HG02623 (cell line): ENCODE measurements around the gene RAB19.
A peak's percentile ranks its signal among the peaks of the same experiment; 100 is the strongest.

ENCODE experiments used
- ATAC-seq: cut with Tn5 transposase; IDR thresholded peaks from one replicate; pipeline ENCODE4 v1.9.1; 2021; ENCODE audit warnings: moderate library complexity; ENCODE audit not compliant: unreplicated experiment

The RAB19 gene, protein sequence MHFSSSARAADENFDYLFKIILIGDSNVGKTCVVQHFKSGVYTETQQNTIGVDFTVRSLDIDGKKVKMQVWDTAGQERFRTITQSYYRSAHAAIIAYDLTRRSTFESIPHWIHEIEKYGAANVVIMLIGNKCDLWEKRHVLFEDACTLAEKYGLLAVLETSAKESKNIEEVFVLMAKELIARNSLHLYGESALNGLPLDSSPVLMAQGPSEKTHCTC

DNA sequence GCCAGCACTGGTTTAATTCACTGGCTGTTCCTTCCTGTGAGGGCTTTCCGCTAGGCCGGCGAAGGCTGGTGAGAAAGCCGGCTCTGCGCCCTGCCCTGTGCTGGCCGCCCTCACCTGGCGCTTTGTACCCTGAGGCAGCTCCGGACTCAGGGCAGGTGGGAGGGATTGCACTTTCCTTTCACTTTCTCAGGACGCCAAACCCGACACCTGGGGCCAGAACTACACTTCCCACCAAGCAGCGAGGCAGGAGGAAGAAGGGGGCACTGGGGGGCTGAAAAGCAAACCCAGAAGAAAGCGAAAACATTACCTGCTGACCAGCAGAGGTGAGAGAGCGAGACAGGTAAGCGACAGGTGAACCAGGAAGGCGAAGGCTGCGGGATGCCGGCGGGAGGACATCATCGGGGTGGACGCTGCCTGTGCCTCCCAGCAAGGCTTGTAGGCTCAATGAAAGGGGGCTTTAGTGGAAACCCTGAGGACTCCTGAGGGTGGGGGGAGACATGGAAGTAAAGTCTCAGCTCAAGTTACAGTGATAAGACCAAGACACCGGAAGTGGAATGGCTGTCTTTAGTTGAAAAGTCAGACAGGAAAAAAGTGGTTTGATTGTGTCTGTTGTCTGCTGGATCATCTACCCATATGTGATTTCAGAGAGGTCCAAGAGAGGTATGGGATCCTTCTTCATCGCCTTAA lies at the start of gene RAB19:
Gene RAB19 (plus strand): TSS at position 181 of the 687 bp plus-strand sequence. CDS start 3,589 bp downstream, outside the sequence.
- no peak for ATAC-seq

DNA sequence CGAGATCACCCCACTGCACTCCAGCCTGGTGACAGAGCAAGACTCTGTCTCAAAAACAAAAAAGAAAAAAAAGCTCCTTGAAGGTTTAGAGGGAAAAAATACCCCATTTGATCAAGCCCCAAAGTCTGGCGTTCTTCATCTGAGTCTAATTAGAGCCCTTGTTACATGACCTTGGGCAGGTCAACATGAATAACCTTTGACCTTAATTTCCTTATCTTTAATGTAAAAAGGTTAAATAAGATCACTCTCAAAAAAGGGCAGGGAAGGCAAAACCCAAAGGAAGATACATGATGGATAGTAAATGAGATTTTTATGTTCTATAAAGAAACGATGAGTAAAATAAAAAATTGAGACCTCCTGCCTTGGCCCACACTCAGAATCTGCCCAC lies 45.8 kb upstream of the RAB19 start:
- no peak for ATAC-seq

DNA sequence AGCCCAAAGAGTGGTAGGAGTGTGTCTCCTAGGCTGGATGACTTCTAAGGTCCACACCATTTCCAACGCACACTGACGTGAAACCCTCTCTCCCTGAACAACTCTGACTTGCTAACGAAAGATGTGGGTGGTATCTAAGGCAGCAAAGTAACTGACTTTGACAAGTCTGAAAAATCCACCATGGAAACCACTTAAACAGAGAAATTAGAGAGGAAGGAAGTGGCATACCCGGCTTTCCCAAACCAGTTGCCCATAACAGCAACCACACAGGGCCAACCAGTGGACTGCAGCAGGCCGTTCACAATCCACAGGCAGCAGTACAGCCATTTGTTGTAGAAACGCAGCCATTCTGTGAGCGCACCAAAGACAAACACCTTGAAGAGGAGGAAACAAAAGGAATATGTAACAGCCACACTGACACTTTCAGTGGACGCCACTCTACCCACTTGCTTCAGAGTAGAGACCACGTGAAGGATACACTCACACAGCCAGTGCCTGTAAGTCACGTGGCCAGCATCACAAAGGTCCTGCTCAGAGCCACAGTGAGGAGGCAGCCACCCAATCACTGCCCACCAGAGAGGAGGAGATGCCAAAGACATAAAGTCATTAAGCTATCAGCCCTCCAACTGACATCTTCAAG lies 45.3 kb upstream of the RAB19 start:
- ATAC-seq = no peak

DNA sequence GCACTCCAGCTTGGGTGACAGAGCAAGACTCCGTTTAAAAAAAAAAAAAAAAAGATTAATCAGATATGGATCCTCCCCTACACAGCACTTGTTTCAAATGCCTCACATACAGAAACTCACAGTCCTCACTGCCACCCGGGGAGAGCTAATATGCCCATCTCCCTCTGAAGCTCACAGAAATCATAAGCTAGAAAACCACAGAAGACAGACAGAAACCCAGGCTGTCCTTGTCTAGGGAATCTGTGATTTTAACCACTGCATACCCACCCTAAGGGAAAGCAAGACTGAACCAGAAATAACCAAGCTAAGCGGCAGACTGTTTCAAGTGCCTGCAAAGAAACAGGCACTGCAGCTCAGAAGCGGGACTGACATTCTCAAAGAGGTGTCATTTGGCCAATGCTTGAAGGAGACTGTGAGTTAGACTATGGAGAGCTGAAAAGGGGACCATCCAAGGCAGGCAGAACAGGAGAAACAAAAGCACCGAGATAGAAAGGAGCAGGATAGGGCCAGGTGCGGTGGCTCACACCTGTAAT lies 43.1 kb upstream of the RAB19 start:
- no peak for ATAC-seq

DNA sequence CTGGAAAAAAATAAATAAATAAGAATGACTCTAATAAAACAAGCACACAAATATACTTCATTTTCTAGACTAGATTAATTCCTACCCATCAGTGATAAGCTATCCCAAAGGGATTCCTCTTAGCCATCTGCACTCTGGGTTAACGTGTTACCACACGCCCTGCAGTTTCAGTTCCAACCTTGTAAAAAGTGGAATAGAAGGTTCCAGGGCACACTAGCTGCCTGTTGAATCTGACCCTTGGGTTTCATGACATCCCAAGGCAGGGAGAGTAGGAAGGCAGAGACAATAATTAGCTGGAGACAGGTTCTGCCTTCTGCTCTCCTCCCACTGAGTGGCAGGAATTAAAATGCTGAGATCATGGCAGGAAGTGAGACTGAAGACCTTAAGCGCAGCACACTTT lies 39.0 kb upstream of the RAB19 start:
- ATAC-seq = no peak

DNA sequence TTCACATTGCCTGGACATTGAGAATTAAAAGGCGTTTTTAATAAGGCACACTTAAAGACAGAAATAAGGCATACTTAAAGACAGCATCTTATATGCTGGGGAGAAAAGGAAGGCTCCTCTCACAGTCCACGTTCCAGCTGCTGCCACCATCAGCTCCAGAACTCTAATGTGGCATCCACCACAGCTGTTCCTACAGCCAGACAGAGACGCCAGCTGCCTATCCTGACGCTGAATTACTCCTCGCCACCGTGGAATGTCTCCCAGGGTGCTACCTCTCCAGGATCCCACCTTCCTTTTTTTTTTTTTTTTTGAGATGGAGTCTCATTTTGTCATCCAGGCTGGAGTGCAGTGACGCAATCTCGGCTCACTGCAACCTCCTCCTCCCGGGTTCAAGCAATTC lies 36.3 kb upstream of the RAB19 start:
- ATAC-seq = no peak

DNA sequence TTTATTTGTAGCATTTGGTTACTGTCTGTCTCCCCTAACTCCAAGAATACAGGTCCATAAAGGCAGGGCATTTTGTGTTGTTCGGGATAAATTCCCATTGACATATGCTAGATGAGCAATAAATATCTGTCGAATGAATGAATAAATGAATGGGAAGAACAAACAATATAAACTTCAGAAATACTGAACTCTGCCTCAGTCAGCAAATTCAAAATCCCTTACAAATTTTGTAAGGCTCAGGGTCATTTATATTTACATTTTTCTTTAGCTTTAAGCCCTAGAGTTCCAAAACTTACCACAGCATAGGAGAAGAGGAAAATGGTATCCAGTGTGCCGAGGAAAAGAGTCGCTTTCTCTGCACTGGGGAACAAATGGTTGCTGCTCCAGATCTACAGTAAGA lies 34.6 kb upstream of the RAB19 start:
- no peak for ATAC-seq

DNA sequence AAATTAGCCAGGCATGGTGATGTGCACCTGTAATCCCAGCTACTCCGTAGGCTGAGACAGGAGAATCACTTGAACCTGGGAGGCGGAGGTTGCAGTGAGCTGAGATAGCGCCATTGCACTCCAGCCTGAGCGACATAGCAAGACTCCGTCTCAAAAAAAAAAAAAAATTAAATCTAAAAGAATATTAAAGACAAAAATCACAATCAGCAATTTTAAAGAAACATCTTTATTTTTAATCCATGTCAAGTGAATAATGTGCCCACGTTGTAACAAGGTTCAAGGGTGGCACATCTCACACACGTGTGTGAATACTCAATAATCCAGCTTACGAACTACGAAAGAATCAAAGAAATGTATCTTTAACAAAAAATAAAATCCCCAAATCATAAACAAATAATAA lies 28.5 kb upstream of the RAB19 start:
- no peak for ATAC-seq

DNA sequence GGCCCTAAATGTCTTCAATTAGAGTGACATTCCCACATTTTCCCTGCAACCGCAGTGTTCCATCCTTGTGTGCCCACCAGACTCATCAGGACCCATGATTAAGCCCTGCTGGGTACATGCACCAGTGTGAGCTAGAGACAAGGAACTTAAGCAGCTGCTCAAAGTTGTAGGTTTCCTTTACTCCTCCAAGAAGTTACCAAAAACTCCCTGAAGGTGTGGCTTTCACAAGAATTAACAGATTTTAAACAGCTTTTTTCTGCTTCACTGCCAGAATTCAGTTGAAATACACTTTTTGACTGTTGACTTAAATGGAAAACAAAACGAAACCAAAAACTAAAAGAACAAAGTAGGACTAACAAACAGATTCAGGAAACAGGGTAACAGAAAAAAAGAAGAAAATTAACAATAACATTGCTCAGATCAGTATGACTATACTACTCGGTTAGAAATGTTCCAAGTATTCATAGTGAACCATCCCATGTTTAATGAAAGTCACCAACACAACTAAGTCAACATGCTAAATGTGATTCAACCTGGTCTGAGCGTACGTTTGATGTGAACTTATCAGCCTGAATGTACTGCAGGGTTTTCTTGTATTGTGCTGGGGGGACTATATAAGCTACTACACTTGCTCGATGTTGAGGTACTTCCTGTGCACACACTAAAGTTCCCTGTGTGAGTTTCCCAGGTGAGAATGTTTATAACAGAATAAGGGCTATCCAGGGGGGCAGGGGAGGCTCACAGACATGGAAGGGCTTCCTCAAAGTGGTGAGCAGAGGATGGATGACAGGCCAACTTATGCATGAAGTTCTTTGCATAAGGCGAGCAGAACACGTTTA lies 27.7 kb upstream of the RAB19 start:
- ATAC-seq = no peak

DNA sequence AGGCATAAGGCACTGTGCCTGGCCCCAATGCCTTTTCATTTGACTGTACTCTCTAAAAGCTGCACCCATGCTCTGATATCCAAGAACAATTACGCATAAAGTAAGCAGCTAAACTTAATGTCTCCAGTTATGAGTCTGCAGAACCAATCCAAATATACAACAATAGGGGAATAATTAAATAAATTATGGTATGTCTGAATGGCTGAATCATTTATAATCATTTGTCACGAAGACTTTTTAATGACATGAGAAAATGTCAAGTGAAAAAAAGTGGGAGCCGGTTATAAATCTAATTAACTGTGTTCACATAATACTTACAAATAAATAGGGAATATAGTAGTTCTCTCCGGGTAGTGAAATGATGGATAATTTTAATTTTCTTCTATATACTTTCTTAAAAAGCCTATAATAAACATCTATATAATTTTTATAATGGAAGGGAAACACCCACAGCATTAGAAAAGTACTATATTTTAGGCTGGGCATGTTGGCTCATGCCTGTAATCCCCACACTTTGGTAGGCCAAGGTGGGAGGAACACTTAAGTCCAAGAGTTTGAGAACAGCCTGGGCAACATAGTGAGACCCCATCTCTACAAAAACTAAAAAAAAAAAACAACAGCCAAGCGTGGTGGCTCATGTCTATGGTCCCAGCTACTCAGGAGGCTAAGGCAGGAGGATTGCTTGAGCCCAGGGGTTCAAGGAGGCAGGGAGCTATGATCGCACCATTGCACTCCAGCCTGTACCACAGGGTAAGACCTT lies 19.7 kb upstream of the RAB19 start:
- no peak for ATAC-seq

DNA sequence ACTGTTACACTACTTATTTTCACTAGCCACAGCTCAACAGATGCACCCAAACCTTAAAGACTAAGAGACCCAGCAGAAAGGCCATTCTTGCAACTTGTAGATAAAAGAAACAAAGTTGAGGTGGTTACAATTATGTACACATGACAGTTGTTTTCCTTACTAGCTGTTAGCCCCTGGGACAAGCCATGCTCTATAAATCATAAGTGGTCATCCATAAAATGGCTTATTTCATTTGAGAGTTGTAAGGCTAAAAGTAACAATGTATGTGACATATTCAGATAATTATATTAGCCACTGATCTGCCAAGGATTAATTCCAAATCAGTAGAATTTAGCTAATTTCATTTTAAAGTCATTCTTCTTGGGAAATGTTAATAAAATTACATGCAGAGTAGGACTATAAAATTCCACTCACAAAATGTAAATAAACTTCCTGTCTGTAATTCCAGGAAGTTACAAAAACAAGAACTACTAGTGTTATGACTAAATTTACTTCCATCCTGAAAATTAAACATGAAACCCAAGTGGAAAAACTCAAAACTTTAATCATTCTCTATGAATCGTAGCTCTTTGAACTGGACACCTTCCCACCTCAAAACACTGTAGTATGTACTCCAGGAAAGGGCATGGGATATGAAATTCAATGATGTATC lies 18.8 kb upstream of the RAB19 start:
- ATAC-seq = no peak

DNA sequence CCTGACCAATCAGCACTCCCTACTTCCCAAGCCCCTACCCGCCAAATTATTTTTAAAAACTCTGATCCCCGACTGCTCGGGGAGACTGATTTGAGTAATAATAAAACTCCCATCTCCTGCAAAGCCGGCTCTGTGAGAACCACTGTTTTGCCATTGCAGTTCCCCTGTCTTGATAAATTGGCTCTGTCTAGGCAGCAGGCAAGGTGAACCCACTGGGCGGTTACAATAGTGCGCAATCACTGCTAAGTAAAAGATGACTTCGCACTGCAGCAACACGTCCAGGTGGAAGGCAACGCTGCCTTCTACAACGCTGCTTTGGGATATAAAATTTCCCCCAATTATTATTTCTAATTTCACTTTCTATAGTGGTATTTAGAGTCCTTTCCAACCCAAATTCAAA lies 14.4 kb upstream of the RAB19 start:
- ATAC-seq = no peak

DNA sequence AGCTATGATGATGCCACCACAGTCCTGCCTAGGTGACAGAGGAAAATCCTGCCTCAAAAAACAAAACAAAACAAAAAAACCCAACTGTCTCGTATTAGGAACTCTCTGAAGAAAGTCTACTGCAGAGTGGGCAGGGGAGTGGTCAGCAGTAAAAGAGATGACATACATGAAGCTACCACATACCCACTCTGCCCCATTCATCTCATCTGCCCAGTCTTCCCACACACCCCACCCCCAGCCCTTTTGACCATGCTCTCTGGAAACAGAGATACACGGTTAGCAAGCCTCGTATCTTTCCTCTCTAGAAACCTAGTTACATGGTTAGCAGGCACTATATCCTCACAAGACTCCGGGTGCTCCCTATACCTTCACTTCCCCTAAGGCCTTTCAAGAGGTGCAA lies 13.8 kb upstream of the RAB19 start:
- ATAC-seq = peak; percentile 6

DNA sequence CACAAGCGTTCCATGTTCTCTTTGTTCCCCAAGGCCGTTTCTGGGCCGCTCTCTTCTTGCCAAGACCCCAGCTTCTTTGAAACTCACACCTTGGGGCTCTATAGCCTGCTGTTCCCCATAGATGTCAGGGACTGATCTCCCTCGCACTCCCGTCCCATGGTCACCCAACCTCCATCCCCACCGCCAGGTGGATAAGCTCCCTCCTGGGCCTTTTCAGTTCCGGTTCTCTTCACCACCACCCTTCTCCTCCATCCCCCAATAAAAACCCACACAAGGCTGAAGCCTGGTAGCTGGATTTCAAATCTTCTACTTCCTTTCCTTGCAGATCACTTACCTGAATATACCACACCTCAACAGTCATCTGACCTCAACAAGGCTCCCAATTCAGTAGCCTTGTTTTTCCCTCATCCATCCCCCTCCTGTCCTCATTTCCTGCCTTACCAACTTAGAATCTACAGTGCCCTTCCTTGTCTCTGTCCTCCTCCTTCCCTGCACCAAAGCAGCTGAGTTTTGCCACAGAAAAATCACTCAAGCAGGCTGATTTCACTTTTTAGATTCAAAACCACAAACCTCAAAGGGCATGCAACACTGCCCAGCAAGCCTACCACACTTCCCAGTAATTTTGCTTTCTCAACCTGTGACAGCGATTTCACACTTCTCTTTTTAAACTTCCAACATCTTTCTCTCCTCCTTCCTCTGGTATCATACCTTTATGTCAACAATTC lies 13.2 kb upstream of the RAB19 start:
- peak; percentile 67 for ATAC-seq

DNA sequence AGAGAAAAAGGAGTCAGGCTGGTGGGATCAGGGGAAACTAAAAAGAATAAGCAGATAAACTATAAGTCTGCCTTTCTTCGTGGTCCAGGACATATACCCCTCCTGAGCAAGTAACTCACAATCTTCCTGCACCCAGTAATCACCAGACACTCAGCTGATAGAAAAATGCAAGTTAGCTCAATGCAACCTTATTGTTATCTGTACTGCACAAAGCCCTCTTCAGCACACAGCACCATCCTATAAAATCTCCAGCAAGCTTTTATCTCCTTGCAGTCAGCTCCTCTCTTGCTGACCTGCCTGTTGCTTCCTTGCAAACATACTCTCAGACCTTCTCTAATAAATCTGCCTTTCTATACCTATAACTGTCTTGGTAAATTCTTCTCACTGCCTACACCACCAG lies 12.2 kb upstream of the RAB19 start:
- ATAC-seq = no peak

DNA sequence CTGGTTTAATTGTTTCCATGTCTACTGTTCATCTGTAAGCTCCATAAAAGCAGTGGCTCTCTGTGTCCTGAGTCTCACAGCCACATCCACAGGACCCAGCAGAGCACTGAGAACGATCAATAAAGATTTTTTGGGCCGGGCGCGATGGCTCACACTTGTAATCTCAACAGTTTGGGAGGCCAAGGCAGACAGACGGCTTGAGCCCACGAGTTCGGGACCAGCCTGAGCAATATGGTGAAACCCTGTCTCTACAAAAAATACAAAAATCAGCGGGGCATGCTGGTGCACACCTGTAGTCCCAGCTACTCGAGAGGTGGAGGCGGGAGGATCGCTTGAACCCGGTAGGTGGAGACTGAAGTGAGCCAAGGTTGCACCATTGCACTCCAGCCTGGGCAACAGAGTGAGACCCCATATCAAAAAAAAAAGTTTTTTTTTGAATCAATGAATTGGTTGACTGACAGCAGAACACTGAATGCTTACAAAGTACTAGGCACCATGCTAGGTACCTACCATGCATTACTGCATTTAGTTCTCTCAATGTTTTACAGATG lies 10.0 kb upstream of the RAB19 start:
- ATAC-seq = no peak

DNA sequence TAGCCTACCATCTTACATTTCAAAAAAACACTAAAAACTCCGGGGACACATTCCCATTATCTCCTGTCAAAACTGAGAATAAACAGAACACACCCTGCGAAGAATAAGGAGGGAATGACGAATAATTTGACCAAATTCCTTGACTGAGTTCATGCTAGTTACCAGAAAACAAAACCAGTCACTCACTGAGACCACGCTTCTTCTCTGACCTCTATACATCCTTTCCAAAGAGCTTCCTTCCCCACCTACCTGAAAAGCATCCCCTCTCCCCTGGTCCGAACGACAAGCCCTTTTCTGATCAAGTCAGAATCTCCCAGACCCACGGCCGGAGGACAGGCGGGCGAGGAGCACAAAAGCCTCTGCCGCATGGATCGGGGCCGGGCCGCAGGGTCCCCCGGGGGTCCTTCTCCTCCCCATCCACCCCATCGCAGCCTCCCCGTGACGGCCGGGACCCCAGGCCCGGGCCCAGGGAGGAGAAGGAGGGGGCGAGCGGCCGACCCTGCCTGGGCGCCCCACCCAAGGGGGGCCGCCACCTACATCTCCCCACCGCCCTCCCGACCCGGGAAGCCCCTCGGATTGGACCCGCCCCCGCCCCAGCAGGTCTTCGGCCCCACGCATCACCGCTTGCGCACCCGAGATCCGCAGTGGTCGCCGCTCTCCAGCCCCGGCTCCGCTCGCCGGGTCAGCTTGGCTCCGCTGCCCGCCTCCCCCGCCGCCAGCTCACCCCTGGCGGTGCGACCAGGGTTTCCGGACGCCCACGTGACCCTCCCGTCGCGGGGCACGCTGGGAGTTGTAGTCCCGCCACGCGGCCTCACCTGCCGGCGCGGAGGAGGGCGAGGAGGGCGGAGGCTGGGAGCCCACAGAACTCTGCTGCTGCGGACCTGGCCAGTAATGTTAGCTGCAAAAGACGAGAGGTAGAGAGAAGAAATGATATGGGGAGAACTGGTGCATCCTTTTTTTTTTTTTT lies 5.8 kb upstream of the RAB19 start, which contains the start of gene SLC37A3:
Gene SLC37A3 (minus strand): TSS at position 747 of the 967 bp plus-strand sequence. CDS start 16,004 bp downstream, outside the sequence.
- peak; percentile 100 for ATAC-seq

DNA sequence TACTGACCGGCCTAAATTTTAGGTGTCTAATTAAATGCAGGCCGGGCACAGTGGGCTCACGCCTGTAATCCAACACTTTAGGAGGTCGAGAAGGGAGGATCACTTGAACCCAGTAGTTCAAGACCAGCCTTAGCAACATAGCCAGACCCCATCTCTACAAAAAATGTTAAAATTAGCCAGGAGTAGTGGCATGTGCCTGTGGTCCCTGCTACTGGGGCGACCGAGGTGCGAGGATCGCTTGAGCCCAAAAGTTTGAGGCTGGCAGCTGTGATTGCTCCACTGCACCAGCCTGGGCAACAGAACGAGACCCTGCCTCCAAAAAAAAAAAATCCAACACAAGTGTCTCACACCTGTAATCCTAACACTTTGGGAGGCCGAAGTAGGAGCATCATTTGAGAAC lies 5.0 kb upstream of the RAB19 start:
- ATAC-seq = no peak
